GM19351 (cell line): Measurements from ENCODE around the gene TLK2.
"Not testable (repeated sequence)": the region's sequence is repeated elsewhere in the genome, so short reads cannot be mapped to it uniquely, and the experiment has no call there.

ENCODE experiments used
- ATAC-seq: cut with Tn5 transposase; IDR thresholded peaks from one replicate; pipeline ENCODE4 v1.9.1; 2021; ENCODE audit warnings: mild to moderate bottlenecking, moderate library complexity; ENCODE audit not compliant: unreplicated experiment

Gene TLK2

DNA sequence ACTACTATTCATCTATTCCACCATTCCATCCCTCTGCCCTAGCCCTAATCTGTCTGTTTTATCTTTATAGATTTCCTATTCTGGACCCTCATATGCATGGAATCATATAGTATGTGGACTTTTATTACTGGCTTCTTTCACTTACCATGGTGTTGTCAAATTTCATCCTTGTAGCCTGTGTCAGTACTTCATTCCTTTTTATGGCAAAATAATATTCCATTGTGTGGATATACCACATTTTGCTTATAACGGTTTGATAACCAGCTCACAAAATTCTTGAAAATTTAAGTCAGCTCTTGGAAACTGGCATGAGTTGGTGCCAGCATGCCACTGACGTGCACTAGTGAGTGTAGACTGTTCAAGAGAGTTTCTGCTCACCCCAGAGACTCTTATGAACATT lies 118.5 kb downstream of the TLK2 start:
- no peak for ATAC-seq

DNA sequence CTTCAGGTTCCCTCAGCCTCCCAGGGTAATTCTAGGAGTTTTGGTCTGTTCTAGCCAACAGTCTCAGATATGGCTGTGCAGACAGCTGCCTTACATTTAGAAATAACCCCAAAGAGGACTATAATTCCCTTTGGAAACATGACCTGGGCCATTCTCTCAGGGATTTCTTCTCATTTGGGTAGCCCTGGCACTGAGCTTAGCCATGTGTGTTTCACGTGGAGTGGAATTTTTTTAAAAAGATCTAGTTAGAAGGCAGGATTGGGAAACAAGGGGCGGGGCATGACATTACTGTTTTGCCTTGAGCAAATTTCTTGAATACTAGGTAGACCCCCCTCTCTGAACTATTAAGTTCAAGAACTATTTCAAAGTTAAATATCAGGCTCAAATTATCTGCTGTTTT lies 119.3 kb downstream of the TLK2 start:
- ATAC-seq, result no peak

DNA sequence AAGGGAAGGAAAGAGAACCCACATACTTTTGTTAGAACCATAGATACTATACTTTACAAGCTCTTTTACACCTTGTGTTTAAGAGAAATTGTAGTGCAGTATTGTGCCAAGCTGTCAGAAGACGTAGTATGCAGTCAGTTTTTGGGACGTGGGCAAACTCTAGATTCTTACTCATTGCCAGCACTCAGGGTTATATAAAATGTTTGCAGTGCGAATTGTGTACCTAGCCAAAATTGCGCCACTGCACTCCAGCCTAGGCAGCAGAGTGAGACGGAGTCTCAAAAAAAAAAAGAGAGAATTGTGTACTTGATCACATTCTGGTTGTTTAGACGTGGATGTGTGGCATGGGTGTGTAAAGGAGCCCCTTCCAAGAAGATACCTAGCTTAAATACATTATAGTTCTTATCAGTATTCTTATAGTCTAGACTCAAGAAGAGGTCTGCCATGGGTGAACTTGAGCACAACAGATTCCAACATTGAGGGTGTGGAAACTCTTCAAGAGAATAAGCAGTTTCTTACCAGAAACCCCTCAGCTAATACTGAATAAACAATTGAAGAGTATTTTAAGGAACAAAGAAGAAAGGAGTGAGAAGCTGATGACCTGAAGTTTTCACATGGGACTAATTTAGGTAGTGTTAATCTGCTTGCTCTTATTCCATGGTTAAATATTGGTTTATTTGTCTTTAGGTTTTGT lies 121.5 kb downstream of the TLK2 start:
- ATAC-seq, result no peak

DNA sequence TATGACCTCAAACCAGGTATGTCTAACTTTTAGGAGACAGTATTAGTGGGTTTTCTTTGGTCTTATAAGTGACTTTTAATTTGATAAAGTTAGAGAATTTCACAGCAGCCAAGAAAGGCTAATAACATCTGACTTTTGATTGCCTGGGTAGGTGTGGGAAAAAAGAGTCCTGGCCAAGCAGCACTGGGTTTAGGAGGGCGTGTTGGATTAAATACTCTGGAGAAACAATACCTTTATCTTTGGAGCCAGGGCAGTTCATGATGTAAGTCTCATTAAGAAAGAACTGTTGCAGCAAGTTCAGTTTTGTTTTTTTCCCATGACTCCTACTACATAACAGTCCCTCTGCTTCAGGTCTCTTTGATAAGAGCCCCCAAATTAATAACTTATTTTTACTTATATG lies 122.2 kb downstream of the TLK2 start:
- ATAC-seq, result no peak

DNA sequence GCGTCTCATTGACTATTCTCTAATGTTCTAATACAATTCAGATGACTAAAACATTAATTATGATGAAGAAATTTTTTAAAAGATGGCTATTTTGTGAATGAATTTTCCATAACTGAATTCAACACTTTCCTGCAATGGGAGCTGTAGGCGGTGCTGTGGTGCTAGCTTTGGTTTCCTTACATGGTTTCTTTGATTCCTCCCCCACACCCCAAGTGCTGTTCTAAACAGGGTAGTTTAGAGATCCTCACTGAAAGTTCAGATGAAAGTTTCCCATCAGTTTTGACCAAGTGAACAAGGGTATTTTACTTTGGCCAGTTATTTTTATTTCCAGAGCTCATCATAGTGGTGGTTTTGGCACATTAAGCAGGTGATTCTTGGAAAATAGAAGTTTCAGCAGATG lies 122.8 kb downstream of the TLK2 start:
- no peak for ATAC-seq

DNA sequence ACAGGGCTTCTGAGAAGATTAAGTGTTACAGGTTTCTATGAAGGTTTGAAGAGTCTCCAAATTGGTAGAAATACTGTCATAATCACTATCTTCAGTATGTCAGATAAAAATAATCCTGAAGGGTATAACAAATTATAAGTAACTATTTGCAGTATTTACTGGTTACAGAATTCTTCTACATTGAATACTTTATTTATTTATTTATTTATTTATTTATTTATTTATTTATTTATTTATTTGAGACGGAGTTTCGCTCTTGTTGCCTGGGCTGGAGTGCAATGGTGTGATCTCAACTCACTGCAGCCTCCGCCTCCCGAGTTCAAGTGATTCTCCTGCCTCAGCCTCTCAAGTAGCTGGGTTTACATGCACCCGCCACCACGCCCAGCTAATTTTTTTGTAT lies 125.2 kb downstream of the TLK2 start:
- ATAC-seq, result not testable (repeated sequence)

DNA sequence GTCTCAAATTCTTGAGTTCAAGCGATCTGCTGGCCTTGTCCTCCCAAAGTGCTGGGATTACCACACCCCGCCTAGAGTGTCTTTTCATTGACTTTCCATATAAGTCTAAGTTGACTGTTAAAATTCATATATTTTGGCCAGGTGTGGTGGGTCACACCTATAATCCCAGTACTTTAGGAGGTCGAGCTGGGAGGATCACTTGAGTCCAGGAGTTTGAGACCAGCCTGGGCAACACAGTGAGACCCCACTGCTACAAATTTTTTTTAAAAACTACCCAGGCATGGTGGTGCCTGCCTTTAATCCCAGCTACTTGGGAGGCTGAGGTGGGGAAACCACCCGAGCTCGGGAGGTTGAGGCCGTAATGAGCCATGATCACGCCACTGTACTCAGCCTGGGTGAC lies 127.0 kb downstream of the TLK2 start:
- no peak for ATAC-seq

DNA sequence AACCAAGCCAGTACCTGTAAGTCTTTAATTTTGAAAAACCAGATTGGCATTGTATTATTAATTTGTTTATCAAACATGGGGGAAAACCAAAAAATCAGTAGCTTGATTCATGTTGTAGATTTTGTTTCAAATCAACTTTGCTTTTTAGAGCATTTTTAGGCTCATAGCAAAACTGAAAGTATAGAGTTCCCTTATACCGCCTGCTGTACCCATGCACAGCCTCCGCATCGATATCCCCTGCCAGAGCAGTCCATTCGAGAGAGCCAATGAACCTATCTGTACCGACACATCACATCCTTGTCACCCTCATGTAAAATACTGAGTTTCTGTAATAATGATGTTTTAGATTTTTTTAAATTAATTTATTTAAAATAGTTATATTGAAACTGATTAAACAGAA lies 132.7 kb downstream of the TLK2 start:
- peak; percentile 86 for ATAC-seq

DNA sequence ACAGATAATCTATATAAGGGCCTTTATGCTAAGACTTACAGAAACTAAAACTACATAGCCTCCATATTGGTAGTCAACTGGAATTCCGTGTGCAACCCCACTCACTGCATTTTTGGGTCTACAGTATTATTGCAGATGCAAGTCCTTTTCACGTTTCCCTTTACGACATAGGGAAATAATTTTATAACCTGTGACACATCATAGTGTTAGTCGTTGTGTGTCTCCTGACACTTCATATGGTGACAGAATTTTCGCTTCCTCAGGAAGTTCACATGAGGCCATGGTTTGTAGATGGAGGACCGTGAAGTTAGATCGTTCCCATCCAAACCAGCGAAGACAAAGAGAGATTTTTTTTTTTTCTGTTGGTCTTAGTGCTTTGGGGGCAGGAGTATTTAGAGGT lies 133.1 kb downstream of the TLK2 start:
- ATAC-seq, result peak; percentile 49

DNA sequence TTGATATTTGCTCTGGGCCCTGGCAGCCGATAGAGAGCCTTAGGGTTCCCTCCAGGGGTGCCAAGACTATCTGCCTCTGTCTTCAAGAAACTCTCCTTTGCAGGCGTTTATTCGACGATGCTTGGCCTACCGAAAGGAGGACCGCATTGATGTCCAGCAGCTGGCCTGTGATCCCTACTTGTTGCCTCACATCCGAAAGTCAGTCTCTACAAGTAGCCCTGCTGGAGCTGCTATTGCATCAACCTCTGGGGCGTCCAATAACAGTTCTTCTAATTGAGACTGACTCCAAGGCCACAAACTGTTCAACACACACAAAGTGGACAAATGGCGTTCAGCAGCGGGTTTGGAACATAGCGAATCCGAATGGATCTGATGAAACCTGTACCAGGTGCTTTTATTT lies 133.7 kb downstream of the TLK2 start:
- ATAC-seq, result not testable (repeated sequence)

DNA sequence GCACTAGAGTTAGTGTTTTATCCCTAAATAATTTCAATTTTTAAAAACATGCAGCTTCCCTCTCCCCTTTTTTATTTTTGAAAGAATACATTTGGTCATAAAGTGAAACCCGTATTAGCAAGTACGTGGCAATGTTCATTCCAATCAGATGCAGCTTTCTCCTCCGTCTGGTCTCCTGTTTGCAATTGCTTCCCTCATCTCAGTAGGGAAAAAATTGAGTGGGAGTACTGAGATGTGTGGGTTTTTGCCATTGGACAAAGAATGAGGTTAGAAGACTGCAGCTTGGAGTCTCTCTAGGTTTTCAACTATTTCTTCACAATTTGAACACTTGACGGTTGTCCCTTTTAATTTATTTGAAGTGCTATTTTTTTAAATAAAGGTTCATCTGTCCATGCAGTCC lies 134.5 kb downstream of the TLK2 start:
- not testable (repeated sequence) for ATAC-seq

DNA sequence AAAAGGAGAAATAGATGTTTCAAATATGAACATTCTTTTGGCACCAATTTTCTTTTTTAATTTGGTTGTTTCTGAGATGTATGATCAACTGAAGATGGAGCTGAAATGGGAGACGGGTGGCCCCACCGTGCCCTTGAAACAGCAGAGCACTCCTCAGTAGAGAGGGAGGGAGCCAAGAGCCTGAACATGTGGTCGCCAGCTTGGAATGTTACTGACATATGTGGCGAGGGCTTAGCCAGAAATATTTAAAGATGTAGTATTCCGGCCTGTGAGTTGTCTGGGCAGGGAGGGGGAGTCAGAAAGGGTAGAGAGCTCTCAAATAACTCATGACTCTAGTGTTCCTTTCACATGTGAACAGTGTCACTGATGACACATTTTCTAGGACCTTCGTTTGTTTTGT lies 135.5 kb downstream of the TLK2 start:
- ATAC-seq, result no peak

DNA sequence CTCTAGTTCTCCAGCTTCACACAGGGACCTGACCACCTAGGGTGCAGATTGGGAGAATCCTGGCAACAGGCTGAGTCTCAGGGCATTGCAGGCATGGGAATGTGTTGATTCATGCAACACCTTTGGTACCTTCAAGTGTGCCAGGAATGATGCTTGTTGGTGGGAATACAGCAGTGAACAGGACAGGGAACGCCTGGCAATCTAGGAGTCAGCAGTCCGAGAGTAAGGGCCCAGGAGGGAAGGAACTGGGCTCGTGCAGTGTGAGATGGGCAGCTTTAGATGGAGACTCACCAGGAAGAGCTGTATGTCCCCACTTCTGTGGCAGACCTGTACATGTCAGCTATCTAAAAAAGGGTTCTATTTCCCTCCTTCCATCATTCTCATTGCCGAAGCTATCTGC lies 136.9 kb downstream of the TLK2 start:
- no peak for ATAC-seq

DNA sequence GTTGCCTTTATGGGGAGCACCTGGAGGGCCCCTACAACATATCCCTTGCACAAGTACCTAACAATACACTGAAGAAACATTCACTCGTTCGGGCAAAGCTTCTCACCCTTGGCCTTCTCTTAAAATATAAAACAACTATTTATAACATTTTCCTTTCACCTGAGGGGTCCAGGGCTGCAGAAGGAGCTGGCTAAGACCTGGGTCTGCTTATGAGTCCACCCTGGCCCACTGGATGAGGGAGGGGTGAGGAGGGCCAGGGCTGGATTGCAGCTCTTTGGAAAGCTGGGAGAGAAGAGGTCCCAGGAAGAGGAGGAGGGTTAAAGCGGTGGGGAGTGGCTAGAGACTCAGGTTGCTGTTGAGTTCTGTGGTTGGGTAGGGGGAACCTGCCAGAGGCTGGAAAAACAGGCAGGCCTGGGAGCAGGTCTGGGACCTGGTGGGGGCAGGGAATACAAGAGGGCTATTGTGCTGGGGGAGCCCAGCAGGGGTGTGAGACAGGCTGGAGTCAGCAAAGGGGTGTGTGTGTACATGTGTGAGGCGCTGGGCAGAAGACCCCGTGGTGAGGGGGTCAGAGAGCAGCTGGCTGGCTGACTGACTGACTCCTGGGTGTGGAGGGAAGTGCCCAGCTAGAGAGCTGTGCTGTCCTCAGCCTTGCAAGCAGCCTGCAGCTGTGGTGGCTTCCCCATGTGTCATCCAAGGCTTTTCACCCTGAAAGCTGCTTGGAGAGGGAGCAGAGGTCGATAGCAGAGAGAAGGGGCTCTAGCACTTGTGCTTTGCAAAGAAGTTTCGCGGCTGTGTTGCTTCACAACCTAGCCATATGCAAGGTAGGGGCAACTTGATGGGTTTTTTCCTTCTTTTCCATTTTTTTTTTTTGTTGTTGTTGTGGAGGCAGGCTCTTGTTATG lies 138.6 kb downstream of the TLK2 start:
- no peak for ATAC-seq

DNA sequence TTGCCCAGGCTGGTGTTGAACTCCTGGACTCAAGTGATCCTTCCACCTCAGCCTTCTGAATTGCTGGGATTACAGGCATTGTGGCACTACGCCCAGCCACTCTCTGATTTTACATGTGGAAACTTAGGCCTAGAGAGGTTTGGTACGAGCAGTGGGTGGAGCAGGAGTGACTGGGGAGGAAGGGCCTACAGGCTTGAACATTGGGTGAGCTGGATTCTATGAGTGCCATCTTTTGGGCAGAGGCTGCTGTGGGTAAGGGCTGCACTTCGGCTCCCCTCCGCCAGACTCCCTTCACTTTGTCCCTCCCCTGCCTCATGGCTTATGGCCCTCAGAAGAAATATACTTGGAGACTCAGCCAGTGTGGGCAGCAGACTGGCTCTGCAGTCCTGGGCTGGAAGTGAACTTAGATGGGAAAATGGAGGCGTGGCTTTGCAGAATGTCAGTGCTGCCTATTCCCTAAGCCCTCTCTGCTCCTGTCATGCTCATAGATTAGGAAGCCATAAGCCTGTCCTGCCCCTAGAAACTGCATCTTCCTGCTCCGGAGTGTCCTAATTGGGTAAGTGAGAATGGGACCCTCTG lies 139.4 kb downstream of the TLK2 start:
- ATAC-seq, result no peak

DNA sequence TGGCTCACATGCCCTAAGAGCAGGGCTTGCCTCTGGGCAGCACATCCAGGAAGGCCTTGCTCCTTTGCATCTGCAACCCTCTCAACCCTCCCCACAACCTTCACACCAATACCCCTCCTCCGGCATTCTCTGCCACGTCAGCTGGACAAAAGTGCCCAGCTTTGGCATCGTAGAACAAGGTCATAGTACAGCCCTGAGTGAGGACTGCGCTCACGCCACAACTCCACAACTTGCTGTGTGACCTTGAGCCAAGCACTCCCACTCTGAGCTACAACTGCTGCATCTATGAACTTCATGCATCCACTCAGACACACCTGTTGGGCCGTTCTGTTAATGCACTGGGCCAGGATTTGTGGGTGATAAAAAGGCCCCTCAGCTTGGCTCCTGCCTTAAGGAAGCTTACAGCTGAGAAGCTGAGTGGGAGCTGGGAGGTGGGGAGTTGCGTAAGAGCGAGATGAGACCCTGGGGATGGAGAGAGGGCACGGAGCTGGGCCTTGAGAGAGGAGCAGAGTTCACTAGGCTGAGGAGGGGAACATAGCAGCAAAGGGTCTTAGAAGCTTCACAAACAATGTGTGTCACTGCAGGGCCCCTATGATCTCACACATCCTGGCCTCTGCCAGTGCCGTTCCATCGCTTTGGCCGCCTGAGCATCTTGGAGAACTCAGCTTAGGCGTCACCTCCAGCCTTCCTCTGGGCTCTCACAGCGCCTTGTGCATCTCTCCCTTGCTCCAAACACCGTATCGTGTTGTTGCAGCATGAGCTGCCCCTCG lies 140.2 kb downstream of the TLK2 start:
- ATAC-seq, result no peak

DNA sequence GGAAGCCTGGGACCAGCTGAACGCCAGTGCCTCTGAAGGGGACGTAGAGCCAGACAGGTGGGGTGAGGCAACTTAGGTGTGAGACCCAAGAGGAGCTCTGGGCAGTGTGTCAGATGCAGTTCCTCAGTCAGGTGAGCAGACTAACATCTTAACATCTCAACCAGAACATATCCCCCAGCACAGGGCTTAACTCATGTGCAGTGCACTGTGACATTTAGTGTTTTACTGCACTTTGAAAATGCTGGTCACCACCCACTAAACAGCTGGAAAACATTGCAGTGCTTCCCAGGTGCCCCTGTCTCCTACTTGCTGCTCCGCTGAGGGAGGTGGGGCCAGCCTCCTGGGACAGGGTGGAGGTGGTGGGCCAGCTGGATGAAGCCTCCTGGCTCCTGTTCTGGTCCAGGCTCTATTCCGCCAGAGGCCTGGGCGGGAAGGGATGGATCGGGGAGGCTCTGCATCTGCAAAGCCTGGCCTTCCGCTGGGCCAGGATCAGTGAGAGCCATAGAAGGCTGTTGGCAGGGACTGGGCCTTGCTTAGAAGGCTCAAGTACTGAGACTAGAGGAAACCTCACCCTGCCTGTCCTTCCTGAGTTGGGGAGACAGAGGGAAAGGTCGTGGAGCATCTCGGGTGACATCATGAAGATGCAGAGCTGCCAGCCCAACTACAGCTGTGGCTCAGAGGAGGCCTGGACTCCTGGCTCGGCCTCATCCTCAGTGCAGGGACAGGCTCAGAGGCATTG lies 141.0 kb downstream of the TLK2 start:
- ATAC-seq, result no peak

DNA sequence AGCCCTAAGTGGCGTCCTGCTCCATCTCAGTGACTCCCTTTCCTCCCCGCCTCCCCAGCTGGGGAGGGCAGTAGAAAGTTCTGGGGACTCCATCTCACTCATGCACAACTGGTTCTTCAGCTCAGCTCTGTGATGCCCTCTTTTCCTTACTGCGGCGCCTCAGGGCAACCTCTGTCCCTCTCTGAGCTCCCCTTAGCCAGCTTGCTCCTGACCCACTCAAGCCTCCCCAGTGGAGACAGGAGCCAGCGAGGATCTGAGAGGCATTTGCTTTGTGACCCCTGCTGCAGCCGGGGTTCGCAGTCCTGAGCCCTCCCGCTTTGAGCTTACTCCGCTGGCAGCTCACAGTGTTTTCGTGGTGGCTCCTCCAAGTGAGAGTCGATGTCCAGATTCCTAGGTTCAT lies 142.6 kb downstream of the TLK2 start:
- ATAC-seq, result no peak

DNA sequence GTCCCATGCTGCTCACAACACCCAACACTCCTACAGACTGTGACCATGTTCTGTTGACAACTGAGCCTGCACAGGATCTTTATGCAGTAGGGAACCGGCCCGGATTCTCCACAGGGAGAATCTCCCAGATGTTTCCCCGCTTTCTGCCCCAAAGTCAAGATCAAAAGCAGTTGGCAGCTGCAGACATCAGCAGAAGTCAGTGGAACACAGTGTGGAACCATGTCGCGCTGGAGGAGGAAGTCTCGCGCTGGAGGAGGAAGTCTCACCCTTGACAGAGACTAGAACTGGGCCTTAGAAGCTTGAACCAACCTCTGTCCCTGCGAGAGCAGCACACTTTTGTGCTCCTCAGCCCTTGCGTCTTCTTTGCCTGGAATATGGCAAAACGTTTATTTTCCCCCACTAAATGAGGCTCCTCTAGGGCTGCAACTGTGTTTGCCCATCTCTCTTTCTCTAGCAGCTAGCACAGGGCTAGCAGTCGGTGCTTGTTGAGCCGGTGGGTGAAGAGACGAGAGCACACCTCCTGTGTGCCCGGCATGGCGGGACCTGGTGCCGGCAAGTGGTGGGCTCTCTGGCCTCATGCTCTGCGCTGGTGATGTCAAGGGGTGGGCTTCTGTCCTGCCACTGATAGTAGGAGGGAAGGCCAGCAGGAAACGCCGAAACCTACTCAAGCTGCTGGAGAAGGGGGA lies 146.7 kb downstream of the TLK2 start:
- no peak for ATAC-seq

DNA sequence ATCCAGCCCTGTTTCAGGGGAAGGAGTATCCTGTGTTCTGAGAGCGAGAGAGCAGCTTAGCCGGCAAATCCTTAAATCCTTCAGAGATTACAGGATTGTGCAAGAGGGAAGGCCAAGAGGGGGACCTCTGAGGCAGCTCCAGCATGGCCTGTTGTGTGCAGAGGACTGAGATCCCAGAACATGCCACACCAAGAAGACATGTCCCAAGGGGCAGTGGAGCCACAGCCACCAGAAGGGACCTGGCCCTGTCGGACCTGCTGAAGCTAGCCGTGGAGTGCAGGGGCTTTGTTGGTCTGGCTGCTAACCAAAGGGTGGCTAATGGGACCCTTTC lies 147.2 kb downstream of the TLK2 start:
- ATAC-seq, result no peak
